ENCODE results near the gene S1PR5. TPM values are rescaled to one million over a fixed set of nuclear protein-coding genes. Genes with fewer than 3 reads are reported as not detected.
"Not testable (repeated sequence)": the region's sequence is repeated elsewhere in the genome, so short reads cannot be mapped to it uniquely, and the experiment has no call there.

Gene S1PR5
- total RNA-seq, 1 donor from 2014 or later: 0.79 TPM

- Mint-ChIP-seq H3K36me3 (ENCODE audit: low read depth) (no peaks in the 10 kb centered on the region), H3K9me3 (no peaks in the 10 kb centered on the region), H3K4me3 (no peak overlapping the region), H3K27me3 (ENCODE audit: low read depth) (peaks cover 9% of the 10 kb centered on the region), H3K4me1 (no peaks in the 10 kb centered on the region), H3K27ac (ENCODE audit: unreplicated experiment) (no peak overlapping the region)
- no peak for DNase-seq (ENCODE audit: low read depth, low spot score)
- TF ChIP-seq CTCF (conservative IDR thresholded peaks at IDR 0.05): no peak
These were observed 16.6 kb upstream of the S1PR5 start for GRCh38 chr19:10533646-10534386.

GRCh38 chr19:10532457-10532856, 15.2 kb upstream of the S1PR5 start:
- H3K27ac Mint-ChIP-seq (ENCODE audit: unreplicated experiment): no peak overlapping the region
- H3K9me3 Mint-ChIP-seq: no peaks in the 10 kb centered on the region
- TF ChIP-seq CTCF (conservative IDR thresholded peaks at IDR 0.05): no peak
- no peak for DNase-seq (ENCODE audit: low read depth, low spot score)
- no peak overlapping the region for H3K4me3 Mint-ChIP-seq
- H3K4me1 Mint-ChIP-seq: no peaks in the 10 kb centered on the region
- H3K27me3 Mint-ChIP-seq (ENCODE audit: low read depth): peaks cover 6% of the 10 kb centered on the region
- no peaks in the 10 kb centered on the region for H3K36me3 Mint-ChIP-seq (ENCODE audit: low read depth)

GRCh38 chr19:10526887-10527286, 9.6 kb upstream of the S1PR5 start:
- not testable (repeated sequence) for H3K27me3 Mint-ChIP-seq (ENCODE audit: low read depth)

GRCh38 chr19:10525636-10526035, 8.4 kb upstream of the S1PR5 start:
- Mint-ChIP-seq H3K36me3 (ENCODE audit: low read depth) (no peaks in the 10 kb centered on the region), H3K4me3 (no peak overlapping the region), H3K4me1 (no peaks in the 10 kb centered on the region), H3K27ac (ENCODE audit: unreplicated experiment) (no peak overlapping the region), H3K9me3 (no peaks in the 10 kb centered on the region), H3K27me3 (ENCODE audit: low read depth) (no peaks in the 10 kb centered on the region)
- no peak for DNase-seq (ENCODE audit: low read depth, low spot score)
- TF ChIP-seq CTCF (conservative IDR thresholded peaks at IDR 0.05): no peak

More at GRCh38 chr19:10526887-10527286, 9.6 kb upstream of the S1PR5 start:
- H3K9me3 Mint-ChIP-seq; H3K27ac Mint-ChIP-seq (ENCODE audit: unreplicated experiment); H3K4me1 Mint-ChIP-seq; DNase-seq (ENCODE audit: low read depth, low spot score); H3K4me3 Mint-ChIP-seq; H3K36me3 Mint-ChIP-seq (ENCODE audit: low read depth): not testable (repeated sequence)

GRCh38 chr19:10523135-10523636, 5.9 kb upstream of the S1PR5 start:
- no peaks in the 10 kb centered on the region for H3K36me3 Mint-ChIP-seq (ENCODE audit: low read depth)
- H3K27ac Mint-ChIP-seq (ENCODE audit: unreplicated experiment): no peak overlapping the region
- no peak overlapping the region for H3K4me3 Mint-ChIP-seq
- TF ChIP-seq CTCF (conservative IDR thresholded peaks at IDR 0.05): no peak
- peaks cover 12% of the 10 kb centered on the region for H3K4me1 Mint-ChIP-seq
- DNase-seq (ENCODE audit: low read depth, low spot score): no peak
- no peaks in the 10 kb centered on the region for H3K9me3 Mint-ChIP-seq
- H3K27me3 Mint-ChIP-seq (ENCODE audit: low read depth): peaks cover 20% of the 10 kb centered on the region

GRCh38 chr19:10521461-10522171, 4.4 kb upstream of the S1PR5 start:
- no peak for DNase-seq (ENCODE audit: low read depth, low spot score)
- Mint-ChIP-seq H3K27me3 (ENCODE audit: low read depth) (peaks cover 31% of the 10 kb centered on the region), H3K4me1 (peaks cover 20% of the 10 kb centered on the region), H3K9me3 (no peaks in the 10 kb centered on the region), H3K27ac (ENCODE audit: unreplicated experiment) (no peak overlapping the region), H3K4me3 (no peak overlapping the region), H3K36me3 (ENCODE audit: low read depth) (no peaks in the 10 kb centered on the region)
- TF ChIP-seq CTCF (conservative IDR thresholded peaks at IDR 0.05): no peak
